ENCODE data around the gene PIGA. TPM values are rescaled to one million over a fixed set of nuclear protein-coding genes. Genes with fewer than 3 reads are reported as not detected.

Gene PIGA
- polyA plus RNA-seq, 3 donors = 6.3 to 36.1 (median 6.4) TPM

DNA sequence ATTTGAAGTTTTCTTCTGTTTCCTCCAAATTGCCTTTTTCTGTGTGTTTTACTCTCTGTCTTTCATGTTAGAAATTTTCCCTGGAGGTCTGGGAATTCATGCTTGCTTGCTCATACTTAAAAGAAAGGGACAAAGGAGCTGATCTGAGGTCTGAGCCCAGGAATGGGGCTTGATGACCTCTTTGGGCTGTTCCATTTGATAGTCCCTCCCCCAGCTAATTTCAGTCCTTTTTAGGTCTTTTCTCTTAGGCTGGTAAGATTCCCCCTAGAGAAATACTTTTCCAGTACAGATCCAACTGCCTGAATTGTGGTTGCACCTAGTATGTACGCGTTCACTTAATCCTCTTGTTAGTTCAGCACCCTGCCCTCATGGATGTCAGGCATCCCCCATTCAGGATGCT, 5.5 kb upstream of the PIGA start:
- Mint-ChIP-seq H3K27me3 (ENCODE audit: low read depth in 3 of 3) (peaks cover 8 to 21% (median 15%) of the 10 kb centered on the region in 3 donors), H3K36me3 (no peaks in the 10 kb centered on the region), H3K4me1 (peaks cover 4% of the 10 kb centered on the region), H3K27ac (peak overlapping the region in 1 of 7 donors; percentile 23), H3K9me3 (peaks cover 0 to 2% (median 0%) of the 10 kb centered on the region in 7 donors), H3K4me3 (peak overlapping the region in 1 of 2 donors; percentile 33)
- WGBS (ENCODE audit: insufficient coverage) = no CpG with 5 or more reads among the region's 2 CpGs
- TF ChIP-seq, protein P1, sequence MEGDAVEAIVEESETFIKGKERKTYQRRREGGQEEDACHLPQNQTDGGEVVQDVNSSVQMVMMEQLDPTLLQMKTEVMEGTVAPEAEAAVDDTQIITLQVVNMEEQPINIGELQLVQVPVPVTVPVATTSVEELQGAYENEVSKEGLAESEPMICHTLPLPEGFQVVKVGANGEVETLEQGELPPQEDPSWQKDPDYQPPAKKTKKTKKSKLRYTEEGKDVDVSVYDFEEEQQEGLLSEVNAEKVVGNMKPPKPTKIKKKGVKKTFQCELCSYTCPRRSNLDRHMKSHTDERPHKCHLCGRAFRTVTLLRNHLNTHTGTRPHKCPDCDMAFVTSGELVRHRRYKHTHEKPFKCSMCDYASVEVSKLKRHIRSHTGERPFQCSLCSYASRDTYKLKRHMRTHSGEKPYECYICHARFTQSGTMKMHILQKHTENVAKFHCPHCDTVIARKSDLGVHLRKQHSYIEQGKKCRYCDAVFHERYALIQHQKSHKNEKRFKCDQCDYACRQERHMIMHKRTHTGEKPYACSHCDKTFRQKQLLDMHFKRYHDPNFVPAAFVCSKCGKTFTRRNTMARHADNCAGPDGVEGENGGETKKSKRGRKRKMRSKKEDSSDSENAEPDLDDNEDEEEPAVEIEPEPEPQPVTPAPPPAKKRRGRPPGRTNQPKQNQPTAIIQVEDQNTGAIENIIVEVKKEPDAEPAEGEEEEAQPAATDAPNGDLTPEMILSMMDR (IDR thresholded peaks at IDR 0.05) = no peak
- Histone ChIP-seq H3K36me3 (replicated peaks in 1 of 2; ENCODE audit: control insufficient read depth in 1 of 2, insufficient read depth in 2 of 2, low read length in 2 of 2) (no peaks in the 10 kb centered on the region), H3K4me3 (replicated peaks in 1 of 3; ENCODE audit: low read depth in 2 of 3, low read length in 3 of 3) (no peak overlapping the region), H3K9ac (ENCODE audit: insufficient read depth, low read length, poor library complexity, severe bottlenecking) (no peak overlapping the region), H3K27me3 (ENCODE audit: control insufficient read depth in 2 of 2, insufficient read depth in 2 of 2, low read length in 2 of 2) (peaks cover 3 to 48% of the 10 kb centered on the region in 2 donors), H2AFZ (ENCODE audit: insufficient read depth, low read depth, low read length, poor library complexity, severe bottlenecking) (no peak overlapping the region), H3K79me2 (ENCODE audit: insufficient read depth, low read length) (no peaks in the 10 kb centered on the region), H3K4me2 (replicated peaks; ENCODE audit: extremely low read depth, low read length, poor library complexity, severe bottlenecking) (no peak overlapping the region), H3K4me1 (ENCODE audit: control insufficient read depth in 1 of 2, insufficient read depth in 2 of 2, low read length in 2 of 2) (peaks cover 0 to 5% of the 10 kb centered on the region in 2 donors), H4K20me1 (ENCODE audit: insufficient read depth, low read length) (no peaks in the 10 kb centered on the region), H3K27ac (ENCODE audit: low read depth in 1 of 2, low read length in 2 of 2) (no peak overlapping the region), H3K9me3 (replicated peaks in 1 of 2; ENCODE audit: control insufficient read depth in 1 of 2, insufficient read depth in 1 of 2, low read length in 2 of 2) (no peaks in the 10 kb centered on the region)
- no peak for DNase-seq
- intact Hi-C loops (cut with micrococcal nuclease) = loop anchor here in 1 of 2 donors (10.0 kb wide), 1 partner anchor 124 kb away; no protein-coding TSS in a partner anchor

DNA sequence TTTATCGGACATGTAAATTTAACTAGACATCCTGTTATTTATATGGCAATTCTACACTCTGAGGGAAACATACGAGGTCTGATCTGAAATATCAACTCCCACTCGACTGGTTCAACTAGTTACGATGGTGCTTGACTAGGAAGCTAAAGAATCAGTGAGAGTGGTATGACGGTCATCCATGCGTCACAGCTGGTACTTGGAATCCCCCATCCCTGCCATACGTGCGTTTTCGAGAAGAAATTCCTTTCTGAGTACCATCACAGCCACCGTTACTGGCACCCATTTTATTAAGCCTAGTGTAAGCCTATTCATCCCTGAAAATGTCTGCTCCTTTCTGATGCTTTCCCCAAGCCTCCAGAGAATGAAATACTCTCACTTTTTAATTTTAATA, 695 bp upstream of the PIGA start:
- Histone ChIP-seq H3K27me3 (ENCODE audit: control insufficient read depth in 2 of 2, insufficient read depth in 2 of 2, low read length in 2 of 2) (peaks cover 0 to 33% of the 10 kb centered on the region in 2 donors), H3K79me2 (ENCODE audit: insufficient read depth, low read length) (peaks cover 24% of the 10 kb centered on the region), H3K36me3 (replicated peaks in 1 of 2; ENCODE audit: control insufficient read depth in 1 of 2, insufficient read depth in 2 of 2, low read length in 2 of 2) (peaks cover 9% of the 10 kb centered on the region in 2 donors), H3K9me3 (replicated peaks in 1 of 2; ENCODE audit: control insufficient read depth in 1 of 2, insufficient read depth in 1 of 2, low read length in 2 of 2) (no peaks in the 10 kb centered on the region), H3K9ac (ENCODE audit: insufficient read depth, low read length, poor library complexity, severe bottlenecking) (peak overlapping the region; percentile 85), H4K20me1 (ENCODE audit: insufficient read depth, low read length) (no peaks in the 10 kb centered on the region), H3K4me2 (replicated peaks; ENCODE audit: extremely low read depth, low read length, poor library complexity, severe bottlenecking) (peak overlapping the region; percentile 52), H2AFZ (ENCODE audit: insufficient read depth, low read depth, low read length, poor library complexity, severe bottlenecking) (peak overlapping the region; percentile 43), H3K4me3 (replicated peaks in 1 of 3; ENCODE audit: low read depth in 2 of 3, low read length in 3 of 3) (peak overlapping the region; percentile 37 to 82 (median 40)), H3K4me1 (ENCODE audit: control insufficient read depth in 1 of 2, insufficient read depth in 2 of 2, low read length in 2 of 2) (peaks cover 4 to 12% of the 10 kb centered on the region in 2 donors), H3K27ac (ENCODE audit: low read depth in 1 of 2, low read length in 2 of 2) (peak overlapping the region; percentile 50 to 89)
- TF ChIP-seq, protein P1 (IDR thresholded peaks at IDR 0.05) = no peak
- Mint-ChIP-seq H3K9me3 (peaks cover 0 to 11% (median 8%) of the 10 kb centered on the region in 7 donors), H3K27me3 (ENCODE audit: low read depth in 3 of 3) (peaks cover 7 to 22% (median 8%) of the 10 kb centered on the region in 3 donors), H3K36me3 (peaks cover 11 to 16% of the 10 kb centered on the region in 2 donors), H3K27ac (peak overlapping the region; percentile 89 to 99 (median 94)), H3K4me1 (peaks cover 9% of the 10 kb centered on the region), H3K4me3 (peak overlapping the region; percentile 78 to 90)
- DNase-seq = peak; percentile 63 to 91 (median 75)
- no CpG with 5 or more reads among the region's 10 CpGs for WGBS (ENCODE audit: insufficient coverage)
- intact Hi-C loops (cut with micrococcal nuclease) = loop anchor here (5.0 to 10.0 kb wide), 2 partner anchors 34 to 339 kb away; no protein-coding TSS in a partner anchor

All from CD14-positive monocyte (primary cell).